ENCODE measurements around the gene AKR1B1.

AKR1B1 gene

GRCh38 chr7:134435161-134435920, 23.6 kb downstream of the AKR1B1 start:
- TF ChIP-seq SIN3A (IDR thresholded peaks at IDR 0.05; ENCODE audit: borderline replicate concordance, insufficient read depth, low read length) = no peak
- no peak for TF ChIP-seq FOXP2 (optimal IDR thresholded peaks at IDR 0.05; ENCODE audit: borderline replicate concordance, extremely low read depth, extremely low read length, insufficient read depth)
- TF ChIP-seq, protein P1, sequence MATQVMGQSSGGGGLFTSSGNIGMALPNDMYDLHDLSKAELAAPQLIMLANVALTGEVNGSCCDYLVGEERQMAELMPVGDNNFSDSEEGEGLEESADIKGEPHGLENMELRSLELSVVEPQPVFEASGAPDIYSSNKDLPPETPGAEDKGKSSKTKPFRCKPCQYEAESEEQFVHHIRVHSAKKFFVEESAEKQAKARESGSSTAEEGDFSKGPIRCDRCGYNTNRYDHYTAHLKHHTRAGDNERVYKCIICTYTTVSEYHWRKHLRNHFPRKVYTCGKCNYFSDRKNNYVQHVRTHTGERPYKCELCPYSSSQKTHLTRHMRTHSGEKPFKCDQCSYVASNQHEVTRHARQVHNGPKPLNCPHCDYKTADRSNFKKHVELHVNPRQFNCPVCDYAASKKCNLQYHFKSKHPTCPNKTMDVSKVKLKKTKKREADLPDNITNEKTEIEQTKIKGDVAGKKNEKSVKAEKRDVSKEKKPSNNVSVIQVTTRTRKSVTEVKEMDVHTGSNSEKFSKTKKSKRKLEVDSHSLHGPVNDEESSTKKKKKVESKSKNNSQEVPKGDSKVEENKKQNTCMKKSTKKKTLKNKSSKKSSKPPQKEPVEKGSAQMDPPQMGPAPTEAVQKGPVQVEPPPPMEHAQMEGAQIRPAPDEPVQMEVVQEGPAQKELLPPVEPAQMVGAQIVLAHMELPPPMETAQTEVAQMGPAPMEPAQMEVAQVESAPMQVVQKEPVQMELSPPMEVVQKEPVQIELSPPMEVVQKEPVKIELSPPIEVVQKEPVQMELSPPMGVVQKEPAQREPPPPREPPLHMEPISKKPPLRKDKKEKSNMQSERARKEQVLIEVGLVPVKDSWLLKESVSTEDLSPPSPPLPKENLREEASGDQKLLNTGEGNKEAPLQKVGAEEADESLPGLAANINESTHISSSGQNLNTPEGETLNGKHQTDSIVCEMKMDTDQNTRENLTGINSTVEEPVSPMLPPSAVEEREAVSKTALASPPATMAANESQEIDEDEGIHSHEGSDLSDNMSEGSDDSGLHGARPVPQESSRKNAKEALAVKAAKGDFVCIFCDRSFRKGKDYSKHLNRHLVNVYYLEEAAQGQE (IDR thresholded peaks at IDR 0.05; ENCODE audit: insufficient read depth in 1 of 2, low read depth in 2 of 2, low read length in 2 of 2) = no peak
- TF ChIP-seq TAF1 (IDR thresholded peaks at IDR 0.05; ENCODE audit: borderline replicate concordance, insufficient read depth, low read length) = no peak
- no peak for TF ChIP-seq POLR2AphosphoS5 (IDR thresholded peaks at IDR 0.05; ENCODE audit: low read depth, low read length)

DNA sequence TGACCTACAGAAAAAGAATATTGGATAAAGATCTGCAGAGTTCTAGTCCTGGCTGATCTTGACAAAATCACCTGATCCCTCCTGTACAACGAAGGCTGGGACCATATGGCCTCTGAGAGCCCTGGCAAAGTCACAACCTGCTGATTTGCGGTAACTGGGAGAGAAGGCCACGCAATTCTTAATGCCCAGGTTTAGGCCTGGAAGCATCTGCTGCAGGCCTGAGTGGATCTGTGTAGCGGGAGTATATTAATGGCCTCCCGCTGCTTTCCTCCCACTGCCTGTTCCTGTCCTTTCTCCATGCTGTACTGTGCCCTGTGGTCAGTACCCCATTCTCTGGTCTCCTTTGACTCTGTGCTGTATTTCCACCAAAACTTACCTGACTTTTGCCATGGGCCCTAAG, 24.2 kb downstream of the AKR1B1 start:
- TF ChIP-seq TAF1 (IDR thresholded peaks at IDR 0.05; ENCODE audit: borderline replicate concordance, insufficient read depth, low read length) (no peak), SIN3A (IDR thresholded peaks at IDR 0.05; ENCODE audit: borderline replicate concordance, insufficient read depth, low read length) (no peak), FOXP2 (optimal IDR thresholded peaks at IDR 0.05; ENCODE audit: borderline replicate concordance, extremely low read depth, extremely low read length, insufficient read depth) (no peak), POLR2AphosphoS5 (IDR thresholded peaks at IDR 0.05; ENCODE audit: low read depth, low read length) (no peak)
- TF ChIP-seq, protein P1 (IDR thresholded peaks at IDR 0.05; ENCODE audit: insufficient read depth in 1 of 2, low read depth in 2 of 2, low read length in 2 of 2) = no peak

DNA sequence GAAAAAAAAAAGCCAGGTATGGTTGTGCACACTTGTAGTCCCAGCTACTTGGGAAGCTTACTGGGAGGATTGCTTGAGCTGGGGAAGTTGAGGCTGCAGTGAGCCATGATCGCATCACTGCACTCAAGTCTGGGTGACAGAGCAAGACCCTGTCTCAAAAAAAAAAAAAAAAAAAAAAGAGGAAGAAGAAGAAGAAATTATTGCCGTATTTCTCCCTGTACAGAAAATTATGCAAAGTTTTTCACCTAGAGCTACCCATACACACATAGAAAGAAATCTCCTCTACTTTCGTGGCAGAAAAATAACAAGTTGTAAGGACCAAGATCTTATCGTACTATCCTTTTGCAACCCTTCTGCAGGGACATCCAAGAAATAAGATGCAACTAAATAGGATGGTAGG, 25.5 kb downstream of the AKR1B1 start:
- TF ChIP-seq SIN3A (IDR thresholded peaks at IDR 0.05; ENCODE audit: borderline replicate concordance, insufficient read depth, low read length) = no peak
- no peak for TF ChIP-seq TAF1 (IDR thresholded peaks at IDR 0.05; ENCODE audit: borderline replicate concordance, insufficient read depth, low read length)
- no peak for TF ChIP-seq FOXP2 (optimal IDR thresholded peaks at IDR 0.05; ENCODE audit: borderline replicate concordance, extremely low read depth, extremely low read length, insufficient read depth)
- TF ChIP-seq POLR2AphosphoS5 (IDR thresholded peaks at IDR 0.05; ENCODE audit: low read depth, low read length) = no peak
- TF ChIP-seq, protein P1 (IDR thresholded peaks at IDR 0.05; ENCODE audit: insufficient read depth in 1 of 2, low read depth in 2 of 2, low read length in 2 of 2) = no peak

GRCh38 chr7:134432296-134433152, 26.4 kb downstream of the AKR1B1 start:
- TF ChIP-seq, protein P1 (IDR thresholded peaks at IDR 0.05; ENCODE audit: insufficient read depth in 1 of 2, low read depth in 2 of 2, low read length in 2 of 2) = no peak
- TF ChIP-seq SIN3A (IDR thresholded peaks at IDR 0.05; ENCODE audit: borderline replicate concordance, insufficient read depth, low read length) = no peak
- TF ChIP-seq POLR2AphosphoS5 (IDR thresholded peaks at IDR 0.05; ENCODE audit: low read depth, low read length) = no peak
- no peak for TF ChIP-seq FOXP2 (optimal IDR thresholded peaks at IDR 0.05; ENCODE audit: borderline replicate concordance, extremely low read depth, extremely low read length, insufficient read depth)
- no peak for TF ChIP-seq TAF1 (IDR thresholded peaks at IDR 0.05; ENCODE audit: borderline replicate concordance, insufficient read depth, low read length)
